ENCODE data around the gene INA. TPM values are rescaled to one million over a fixed set of nuclear protein-coding genes. Genes with fewer than 3 reads are reported as not detected.

Gene INA
- total RNA-seq, 4 donors from 2014 or later, result 0.24 TPM; not detected in 3

Other genes starting within 250 kb of the INA start
- 10 to 100 TPM; 33.5 to 53.2 (median 35.3) TPM for gene NT5C2, start 83.9 kb upstream of the INA start, total RNA-seq
- gene RPEL1, start 31.3 kb upstream of the INA start, total RNA-seq, result not detected
- 10 to 100 TPM in 3 of 4 donors, 1 to 10 TPM in 1; 8.9 to 16.0 (median 12.1) TPM for gene PCGF6, start 74.0 kb downstream of the INA start, total RNA-seq
- gene TAF5, start 90.8 kb downstream of the INA start, total RNA-seq, result 1 to 10 TPM; 4.1 to 6.4 (median 5.2) TPM
- 100 to 1,000 TPM; 436 to 724 (median 552) TPM for gene ATP5MK, start 119.3 kb downstream of the INA start, total RNA-seq
- 10 to 100 TPM; 16.7 to 22.7 (median 19.5) TPM for gene PDCD11, start 119.5 kb downstream of the INA start, total RNA-seq
- 10 to 100 TPM in 3 of 4 donors, 1 to 10 TPM in 1; 8.9 to 19.8 (median 16.9) TPM for gene CALHM2, start 175.2 kb downstream of the INA start, total RNA-seq
- not detected for gene CALHM1, start 181.8 kb downstream of the INA start, total RNA-seq
- gene CALHM3, start 202.1 kb downstream of the INA start, total RNA-seq, result not detected
- gene NEURL1, start 216.6 kb downstream of the INA start, total RNA-seq, result 100 to 1,000 TPM in 2 of 4 donors, 10 to 100 TPM in 2; 67.6 to 147 (median 110) TPM